ENCODE results near the gene FOXO4. TPM values are rescaled to one million over a fixed set of nuclear protein-coding genes. Genes with fewer than 3 reads are reported as not detected.
"Not testable (repeated sequence)": the region's sequence is repeated elsewhere in the genome, so short reads cannot be mapped to it uniquely, and the experiment has no call there.

FOXO4 gene
- total RNA-seq: 3.8 and 6.5 TPM in 2 replicates

GRCh38 chrX:71095555-71095980, at the start of gene FOXO4:
TSS of gene FOXO4 (plus strand) at chrX:71095851. CDS start at chrX:71096529, 678 bp downstream.
- DNase-seq (ENCODE audit: low read depth): peak; percentile 77

GRCh38 chrX:71047891-71048290, 47.8 kb upstream of the FOXO4 start:
- DNase-seq (ENCODE audit: low read depth): not testable (repeated sequence)

GRCh38 chrX:71052721-71053120, 42.9 kb upstream of the FOXO4 start:
- no peak for DNase-seq (ENCODE audit: low read depth)

GRCh38 chrX:71053217-71053621, 42.4 kb upstream of the FOXO4 start:
- peak; percentile 9 for DNase-seq (ENCODE audit: low read depth)

- DNase-seq (ENCODE audit: low read depth): no peak
Measured at GRCh38 chrX:71056867-71057266, 38.8 kb upstream of the FOXO4 start.

GRCh38 chrX:71057848-71058530, 37.7 kb upstream of the FOXO4 start:
- DNase-seq (ENCODE audit: low read depth): no peak

- no peak for DNase-seq (ENCODE audit: low read depth)
Measured at GRCh38 chrX:71060127-71060526, 35.5 kb upstream of the FOXO4 start.

GRCh38 chrX:71067089-71067488, 28.6 kb upstream of the FOXO4 start:
- no peak for DNase-seq (ENCODE audit: low read depth)

- peak; percentile 0 for DNase-seq (ENCODE audit: low read depth)
Measured at GRCh38 chrX:71067712-71068043, 28.0 kb upstream of the FOXO4 start.

- peak; percentile 88 for DNase-seq (ENCODE audit: low read depth)
Measured at GRCh38 chrX:71068044-71068918, 27.4 kb upstream of the FOXO4 start, which contains the start of gene SNX12. TSS of gene SNX12 (minus strand) at chrX:71068334. CDS start at chrX:71068306, 28 bp downstream.

GRCh38 chrX:71070531-71070930, 25.1 kb upstream of the FOXO4 start:
- no peak for DNase-seq (ENCODE audit: low read depth)

GRCh38 chrX:71081330-71082123, 14.1 kb upstream of the FOXO4 start:
- peak; percentile 6 for DNase-seq (ENCODE audit: low read depth)

- no peak for DNase-seq (ENCODE audit: low read depth)
Measured at GRCh38 chrX:71082124-71082647, 13.5 kb upstream of the FOXO4 start.

GRCh38 chrX:71082822-71083221, 12.8 kb upstream of the FOXO4 start:
- no peak for DNase-seq (ENCODE audit: low read depth)

- no peak for DNase-seq (ENCODE audit: low read depth)
Measured at GRCh38 chrX:71085900-71086299, 9.8 kb upstream of the FOXO4 start.

GRCh38 chrX:71091263-71091662, 4.4 kb upstream of the FOXO4 start:
- DNase-seq (ENCODE audit: low read depth): no peak

- no peak for DNase-seq (ENCODE audit: low read depth)
Measured at GRCh38 chrX:71095033-71095432, 618 bp upstream of the FOXO4 start.

GRCh38 chrX:71095981-71096759, 519 bp downstream of the FOXO4 start:
- peak; percentile 5 for DNase-seq (ENCODE audit: low read depth)

GRCh38 chrX:71096760-71097032, 1.0 kb downstream of the FOXO4 start:
- no peak for DNase-seq (ENCODE audit: low read depth)

GRCh38 chrX:71098302-71098701, 2.7 kb downstream of the FOXO4 start:
- DNase-seq (ENCODE audit: low read depth): peak; percentile 32

- no peak for DNase-seq (ENCODE audit: low read depth)
Measured at GRCh38 chrX:71098951-71099506, 3.4 kb downstream of the FOXO4 start.

Measured in renal cortical epithelial cell (primary cell).